VCaP (cell line): ENCODE data around the gene BICC1.
"Not testable (repeated sequence)": the region's sequence is repeated elsewhere in the genome, so short reads cannot be mapped to it uniquely, and the experiment has no call there.

ENCODE experiments used
- H3K27ac ChIP-seq: fragments of 450-650 bp; 2 replicates; pipeline ENCODE4 v1.5.1; 2017
- CTCF ChIP-seq: fragments of 450-650 bp; conservative IDR thresholded peaks from 2 replicates; pipeline ENCODE4 v1.5.1; 2017; ENCODE audit warnings: mild to moderate bottlenecking, moderate library complexity

Gene BICC1

GRCh38 chr10:58590152-58590840, 77.6 kb downstream of the BICC1 start:
- TF ChIP-seq CTCF, result no peak

GRCh38 chr10:58590924-58591323, 78.3 kb downstream of the BICC1 start:
- no peak overlapping the region for H3K27ac ChIP-seq
- no peak for TF ChIP-seq CTCF

More at GRCh38 chr10:58590152-58590840, 77.6 kb downstream of the BICC1 start:
- H3K27ac ChIP-seq, result no peak overlapping the region

GRCh38 chr10:58593008-58593407, 80.3 kb downstream of the BICC1 start:
- TF ChIP-seq CTCF, result no peak
- no peak overlapping the region for H3K27ac ChIP-seq

- not testable (repeated sequence) for H3K27ac ChIP-seq
Measured at GRCh38 chr10:58597211-58597610, 84.5 kb downstream of the BICC1 start.

- no peak overlapping the region for H3K27ac ChIP-seq
- TF ChIP-seq CTCF, result no peak
Measured at GRCh38 chr10:58599927-58600553, 87.4 kb downstream of the BICC1 start.

- H3K27ac ChIP-seq, result no peak overlapping the region
- TF ChIP-seq CTCF, result no peak
Measured at GRCh38 chr10:58608351-58608750, 95.7 kb downstream of the BICC1 start.

- H3K27ac ChIP-seq, result no peak overlapping the region
- no peak for TF ChIP-seq CTCF
Measured at GRCh38 chr10:58608826-58609531, 96.3 kb downstream of the BICC1 start.
